DND-41 (cell line): ENCODE measurements around the gene RABGAP1L.

Experiments
- ATAC-seq: fragments of 200-7000 bp; cut with Tn5 transposase; 3 replicates; pipeline ENCODE4 v1.9.1; 2021; ENCODE audit warnings: low read depth; ENCODE audit not compliant: insufficient read depth
- DNase-seq: peaks from one replicate; pipeline ENCODE4 v3.0.0-alpha.2; 2020
- H2AFZ ChIP-seq: 2 replicates; pipeline ENCODE4 v1.6.0; 2012; ENCODE audit warnings: low read depth, low read length
- H3K27ac ChIP-seq: 2 replicates; pipeline ENCODE4 v1.5.1; 2012; ENCODE audit warnings: low read length, inconsistent platforms
- H3K27me3 ChIP-seq: fragments of 200-600 bp; sonication (generic); 2 replicates; pipeline ENCODE4 v1.6.0; 2012; ENCODE audit warnings: low read length, mild to moderate bottlenecking, inconsistent platforms; ENCODE audit not compliant: insufficient read depth, poor library complexity
- H3K36me3 ChIP-seq: 2 replicates; pipeline ENCODE4 v1.5.1; 2012; ENCODE audit warnings: low read length, inconsistent platforms; ENCODE audit not compliant: insufficient read depth
- H3K4me1 ChIP-seq: 2 replicates; pipeline ENCODE4 v1.5.1; 2012; ENCODE audit warnings: mild to moderate bottlenecking, low read length; ENCODE audit not compliant: insufficient read depth
- H3K4me2 ChIP-seq: 2 replicates; pipeline ENCODE4 v1.6.0; 2012; ENCODE audit warnings: mild to moderate bottlenecking, moderate library complexity, low read length, inconsistent platforms; ENCODE audit not compliant: insufficient read depth
- H3K4me3 ChIP-seq, 2 experiments: fragments of 200-600 bp in 1 of 2; shearing (Covaris generic) in 1 of 2; 2 replicates each; pipeline ENCODE4 v1.5.1; 2012 to 2016; ENCODE audit warnings: inconsistent platforms in 2 of 2, low read length in 2 of 2, mild to moderate bottlenecking in 2 of 2, low read depth in 1 of 2, moderate library complexity in 1 of 2
- H3K79me2 ChIP-seq: 2 replicates; pipeline ENCODE4 v1.6.0; 2012; ENCODE audit warnings: low read length, inconsistent platforms; ENCODE audit not compliant: insufficient read depth
- H3K9ac ChIP-seq: 2 replicates; pipeline ENCODE4 v1.6.0; 2012; ENCODE audit warnings: low read depth, mild to moderate bottlenecking, inconsistent platforms, low read length, moderate library complexity
- H3K9me3 ChIP-seq: 2 replicates; pipeline ENCODE4 v1.5.1; 2012; ENCODE audit warnings: low read length, moderate library complexity, mild to moderate bottlenecking, inconsistent platforms; ENCODE audit not compliant: insufficient read depth, severe bottlenecking
- H4K20me1 ChIP-seq: 2 replicates; pipeline ENCODE4 v1.6.0; 2012; ENCODE audit warnings: low read length; ENCODE audit not compliant: insufficient read depth
- CTCF ChIP-seq: IDR thresholded peaks from 2 replicates; pipeline ENCODE4 v1.5.1; 2012; ENCODE audit warnings: borderline replicate concordance, low read length, moderate library complexity, mild to moderate bottlenecking; ENCODE audit not compliant: poor library complexity, severe bottlenecking; ENCODE audit errors: extremely low read depth
- EZH2 ChIP-seq: IDR thresholded peaks from 3 replicates; pipeline ENCODE4 v1.6.1; 2012; ENCODE audit warnings: borderline replicate concordance, low read depth, mild to moderate bottlenecking, moderate library complexity, low read length, inconsistent platforms; ENCODE audit not compliant: severe bottlenecking

RABGAP1L gene

GRCh38 chr1:174769961-174770549, 610.7 kb downstream of the RABGAP1L start:
- Histone ChIP-seq H3K79me2 (no peaks in the 10 kb centered on the region), H2AFZ (no peak overlapping the region), H3K27ac (no peak overlapping the region), H3K36me3 (no peaks in the 10 kb centered on the region), H3K4me1 (peaks cover 2% of the 10 kb centered on the region; the same call in 1 of the 2 replicates), H3K9ac (no peak overlapping the region), H3K4me3 (no peak overlapping the region), H4K20me1 (no peaks in the 10 kb centered on the region), H3K4me2 (no peak overlapping the region), H3K27me3 (no peaks in the 10 kb centered on the region), H3K9me3 (no peaks in the 10 kb centered on the region)
- ATAC-seq (peak; percentile 65), DNase-seq (no peak)
- peak; percentile 80 for TF ChIP-seq CTCF
- no peak for TF ChIP-seq EZH2

GRCh38 chr1:174775621-174776020, 616.3 kb downstream of the RABGAP1L start:
- DNase-seq (no peak), ATAC-seq (no peak)
- Histone ChIP-seq H3K4me1 (no peaks in the 10 kb centered on the region), H3K9ac (no peak overlapping the region), H3K9me3 (no peaks in the 10 kb centered on the region), H2AFZ (no peak overlapping the region), H3K36me3 (no peaks in the 10 kb centered on the region), H3K4me2 (no peak overlapping the region), H3K79me2 (no peaks in the 10 kb centered on the region), H3K4me3 (no peak overlapping the region), H4K20me1 (no peaks in the 10 kb centered on the region), H3K27ac (no peak overlapping the region), H3K27me3 (no peaks in the 10 kb centered on the region)
- TF ChIP-seq EZH2 (no peak), CTCF (no peak)

- H3K36me3 ChIP-seq: no peaks in the 10 kb centered on the region
- DNase-seq: no peak
- no peaks in the 10 kb centered on the region for H3K79me2 ChIP-seq
- H4K20me1 ChIP-seq: no peaks in the 10 kb centered on the region
- H3K9ac ChIP-seq: no peak overlapping the region
- no peaks in the 10 kb centered on the region for H3K9me3 ChIP-seq
- no peaks in the 10 kb centered on the region for H3K4me1 ChIP-seq
- no peak overlapping the region for H3K4me3 ChIP-seq
- no peaks in the 10 kb centered on the region for H3K27me3 ChIP-seq
- no peak for ATAC-seq
- H2AFZ ChIP-seq: no peak overlapping the region
- TF ChIP-seq EZH2: no peak
- TF ChIP-seq CTCF: no peak
- no peak overlapping the region for H3K4me2 ChIP-seq
- no peak overlapping the region for H3K27ac ChIP-seq
These were observed 617.9 kb downstream of the RABGAP1L start for GRCh38 chr1:174777262-174777661.

GRCh38 chr1:174785510-174785909, 626.2 kb downstream of the RABGAP1L start:
- H3K9me3 ChIP-seq: no peaks in the 10 kb centered on the region
- ATAC-seq (no peak), DNase-seq (no peak)
- no peaks in the 10 kb centered on the region for H3K4me1 ChIP-seq
- no peak overlapping the region for H3K4me3 ChIP-seq
- no peaks in the 10 kb centered on the region for H3K36me3 ChIP-seq
- H3K9ac ChIP-seq: no peak overlapping the region
- no peak for TF ChIP-seq EZH2
- no peak for TF ChIP-seq CTCF
- H3K4me2 ChIP-seq: no peak overlapping the region
- no peaks in the 10 kb centered on the region for H3K79me2 ChIP-seq
- no peak overlapping the region for H3K27ac ChIP-seq
- H2AFZ ChIP-seq: no peak overlapping the region
- no peaks in the 10 kb centered on the region for H3K27me3 ChIP-seq
- no peaks in the 10 kb centered on the region for H4K20me1 ChIP-seq
